GM21360 (cell line): ENCODE results near the gene CORO2B.

Source experiments
- ATAC-seq: cut with Tn5 transposase; IDR thresholded peaks from one replicate; pipeline ENCODE4 v1.9.1; 2021; ENCODE audit warnings: mild to moderate bottlenecking, moderate library complexity; ENCODE audit not compliant: unreplicated experiment

The CORO2B gene, protein sequence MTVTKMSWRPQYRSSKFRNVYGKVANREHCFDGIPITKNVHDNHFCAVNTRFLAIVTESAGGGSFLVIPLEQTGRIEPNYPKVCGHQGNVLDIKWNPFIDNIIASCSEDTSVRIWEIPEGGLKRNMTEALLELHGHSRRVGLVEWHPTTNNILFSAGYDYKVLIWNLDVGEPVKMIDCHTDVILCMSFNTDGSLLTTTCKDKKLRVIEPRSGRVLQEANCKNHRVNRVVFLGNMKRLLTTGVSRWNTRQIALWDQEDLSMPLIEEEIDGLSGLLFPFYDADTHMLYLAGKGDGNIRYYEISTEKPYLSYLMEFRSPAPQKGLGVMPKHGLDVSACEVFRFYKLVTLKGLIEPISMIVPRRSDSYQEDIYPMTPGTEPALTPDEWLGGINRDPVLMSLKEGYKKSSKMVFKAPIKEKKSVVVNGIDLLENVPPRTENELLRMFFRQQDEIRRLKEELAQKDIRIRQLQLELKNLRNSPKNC

GRCh38 chr15:68578980-68579935 lies at the start of gene CORO2B:
Gene CORO2B, plus strand, starts transcription at chr15:68578993. Its CDS starts 270 bp downstream, at chr15:68579263.
- no peak for ATAC-seq

GRCh38 chr15:68531387-68532179 lies 47.2 kb upstream of the CORO2B start:
- ATAC-seq = no peak

DNA sequence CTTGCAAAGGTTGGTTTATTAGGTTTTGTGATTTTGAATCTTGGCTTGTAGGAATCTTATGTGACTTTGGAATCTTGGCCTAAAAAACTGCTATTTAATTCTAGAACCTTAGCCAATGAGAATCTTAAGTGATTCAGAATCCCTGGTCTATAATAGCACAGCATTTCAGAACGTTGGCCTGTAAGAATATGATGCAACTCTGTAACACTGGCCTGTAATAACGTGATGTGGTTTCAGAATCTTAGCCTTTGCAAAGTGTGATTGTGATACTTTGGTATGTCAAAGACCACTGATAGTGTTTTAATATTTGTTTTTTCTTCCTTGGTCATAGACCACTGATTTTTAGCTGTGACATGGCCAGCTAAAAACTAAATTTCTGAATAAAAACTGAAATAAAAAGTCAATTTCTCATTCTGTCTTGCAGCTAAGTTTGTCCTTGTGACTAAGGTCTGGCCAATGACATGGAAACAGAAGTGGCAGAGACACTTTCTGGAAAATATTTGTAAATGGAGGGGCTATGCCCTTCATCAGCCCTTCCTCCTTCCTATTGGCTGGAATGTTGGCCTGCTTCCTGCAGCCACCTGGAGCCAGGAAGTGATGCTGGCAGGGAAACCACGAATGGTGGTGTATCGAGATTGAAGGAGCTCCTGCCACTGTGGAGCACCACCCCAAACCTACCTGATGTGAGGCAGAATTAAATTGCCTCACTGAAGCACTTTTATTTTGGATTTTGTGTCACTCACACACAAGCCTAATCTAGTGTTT lies 42.3 kb upstream of the CORO2B start:
- ATAC-seq = no peak

- no peak for ATAC-seq
Observed at GRCh38 chr15:68537097-68537496, 41.7 kb upstream of the CORO2B start.

GRCh38 chr15:68537506-68537905 lies 41.3 kb upstream of the CORO2B start:
- no peak for ATAC-seq

GRCh38 chr15:68538311-68538710 lies 40.5 kb upstream of the CORO2B start:
- ATAC-seq = no peak

GRCh38 chr15:68541743-68542142 lies 37.0 kb upstream of the CORO2B start:
- no peak for ATAC-seq

DNA sequence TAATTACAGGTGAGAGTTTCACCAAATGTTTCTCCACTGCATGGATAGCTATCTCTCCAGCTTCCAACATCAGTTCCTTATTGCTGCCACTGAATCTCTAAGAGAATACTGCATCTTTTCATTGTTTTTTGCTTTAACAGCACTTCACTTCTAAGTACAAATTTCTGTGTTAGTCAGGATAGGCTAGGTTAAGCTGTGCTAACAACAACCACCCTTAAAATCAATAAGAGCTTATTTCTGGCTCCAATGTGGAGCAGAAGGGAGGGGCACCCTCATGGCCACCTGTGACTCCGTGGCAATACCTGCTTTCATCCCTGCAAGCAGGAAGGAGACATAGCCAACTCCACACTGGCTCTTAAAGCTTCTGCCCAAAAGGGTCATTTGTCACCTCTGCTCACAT lies 36.4 kb upstream of the CORO2B start:
- no peak for ATAC-seq

GRCh38 chr15:68542771-68543164 lies 36.0 kb upstream of the CORO2B start:
- ATAC-seq = no peak

- ATAC-seq = no peak
Observed at GRCh38 chr15:68543165-68544008, 35.4 kb upstream of the CORO2B start.

- ATAC-seq = no peak
Observed at GRCh38 chr15:68546318-68546717, 32.5 kb upstream of the CORO2B start.

- no peak for ATAC-seq
Observed at GRCh38 chr15:68548364-68548763, 30.4 kb upstream of the CORO2B start.

- no peak for ATAC-seq
Observed at GRCh38 chr15:68550004-68550403, 28.8 kb upstream of the CORO2B start.

GRCh38 chr15:68550498-68551295 lies 28.1 kb upstream of the CORO2B start:
- no peak for ATAC-seq

- no peak for ATAC-seq
Observed at GRCh38 chr15:68551296-68551635, 27.5 kb upstream of the CORO2B start.

- ATAC-seq = no peak
Observed at GRCh38 chr15:68552344-68552743, 26.4 kb upstream of the CORO2B start.

DNA sequence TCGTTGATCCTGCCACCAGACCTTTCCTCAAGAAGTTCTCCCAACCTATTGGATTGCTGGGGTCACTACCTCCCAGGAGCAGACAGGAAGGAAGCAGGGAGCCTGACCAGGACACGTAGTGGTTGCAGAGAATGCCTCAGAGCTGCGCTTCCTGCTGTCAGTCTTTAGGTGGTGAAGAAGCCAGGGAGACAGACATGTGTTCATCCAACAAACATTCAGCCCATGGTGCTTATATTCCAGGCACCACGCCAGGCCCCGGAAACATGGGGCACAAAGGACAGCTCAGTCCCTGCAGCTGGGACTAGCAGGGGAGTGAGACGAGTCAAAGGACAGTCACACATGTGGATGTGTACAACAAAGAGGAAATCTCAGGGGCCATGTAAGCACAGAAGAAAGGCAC lies 26.0 kb upstream of the CORO2B start:
- ATAC-seq = no peak

DNA sequence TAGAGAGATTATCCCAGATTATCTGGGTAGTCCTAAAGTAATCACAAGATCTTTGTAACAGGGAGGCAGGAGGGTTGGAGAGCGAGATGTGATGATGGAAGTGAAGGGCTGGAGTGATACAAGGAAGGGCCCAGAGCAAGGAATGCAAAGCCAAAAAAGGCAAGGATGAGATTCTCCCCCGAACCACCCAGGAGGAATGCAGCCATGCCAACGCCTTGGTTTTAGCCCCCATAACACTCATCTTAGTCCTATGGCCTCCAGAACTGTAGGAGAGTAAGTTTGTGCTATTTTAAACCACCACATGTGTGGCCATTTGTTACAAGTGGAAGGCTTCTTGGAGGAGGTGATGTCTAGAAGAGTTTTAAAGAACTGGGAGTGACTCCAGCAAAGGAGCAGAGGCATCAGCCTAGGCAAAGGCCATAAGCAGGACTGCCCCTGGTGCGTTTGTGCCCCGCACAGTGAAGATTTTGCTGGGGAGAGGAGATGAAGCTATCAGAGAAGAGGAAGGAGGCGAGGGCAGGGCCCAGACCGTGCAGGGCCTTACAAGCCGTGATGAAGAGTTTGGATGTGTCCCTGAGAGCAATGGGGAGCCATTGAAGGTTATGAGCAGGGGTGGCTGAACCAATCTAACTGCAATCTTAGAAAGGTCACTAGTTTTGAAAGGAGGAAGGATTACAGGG lies 25.3 kb upstream of the CORO2B start:
- ATAC-seq = no peak
